Measurements from ENCODE around the gene PARD6A.

DNA sequence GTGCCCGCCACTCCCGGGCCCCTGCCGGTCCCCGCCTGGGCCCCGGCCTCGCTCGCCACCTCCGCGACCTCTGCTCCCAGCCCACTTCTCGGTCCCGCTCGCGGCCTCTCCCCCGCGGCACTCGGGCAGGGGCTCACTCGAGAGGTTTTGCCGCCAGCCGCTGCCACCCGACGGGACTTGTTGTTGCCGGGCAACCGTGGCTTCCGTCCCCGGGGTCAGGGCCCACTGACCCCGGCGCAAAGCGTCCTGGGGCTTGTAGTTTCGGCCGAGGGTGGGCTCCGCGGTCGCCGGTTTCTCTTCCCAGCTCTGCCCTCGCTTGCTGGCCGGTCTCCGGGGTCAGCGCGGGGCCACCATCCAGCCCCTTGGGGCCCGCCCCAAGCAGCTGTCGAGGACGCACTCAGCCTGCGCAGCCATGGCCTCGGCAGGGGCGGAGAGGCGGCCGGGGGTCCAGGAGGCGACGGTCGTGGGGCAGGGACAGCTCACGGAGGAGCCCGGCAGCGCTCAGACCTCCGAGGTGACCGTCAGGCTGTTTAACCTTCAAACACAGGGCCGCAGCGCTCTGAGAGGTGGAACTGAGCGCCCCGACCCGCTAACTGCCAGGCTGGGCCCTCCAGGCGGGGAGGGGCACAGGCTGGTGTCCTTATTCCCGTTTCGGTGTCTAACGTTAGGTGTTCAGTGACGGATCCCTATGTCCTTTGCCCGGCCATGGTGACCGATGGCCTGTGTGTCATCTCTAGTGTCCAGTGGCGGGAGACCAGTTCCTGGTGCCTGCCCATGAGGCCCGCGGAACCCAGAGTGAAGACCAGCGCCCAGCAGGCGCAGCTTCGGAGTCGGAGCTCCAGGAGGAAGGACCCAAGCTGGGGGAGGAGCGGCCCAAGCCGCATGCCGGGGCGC is 6.0 kb downstream of the PARD6A start, which contains the start of the genes C16orf86 and ENKD1:
- TF ChIP-seq ISL1 (CRISPR knock-in tag; IDR thresholded peaks at IDR 0.05) (no peak), ZNF565 (CRISPR knock-in tag; conservative IDR thresholded peaks at IDR 0.05; ENCODE audit: low read depth) (no peak), ZNF70 (CRISPR knock-in tag; IDR thresholded peaks at IDR 0.05) (no peak), ZC3H10 (CRISPR knock-in tag; IDR thresholded peaks at IDR 0.05) (no peak), TOX (CRISPR knock-in tag; IDR thresholded peaks at IDR 0.05; ENCODE audit: borderline replicate concordance) (no peak), ZFP30 (CRISPR knock-in tag; IDR thresholded peaks at IDR 0.05) (no peak), BACH2 (CRISPR knock-in tag; IDR thresholded peaks at IDR 0.05; ENCODE audit: borderline replicate concordance) (no peak), ZFP3 (CRISPR knock-in tag; IDR thresholded peaks at IDR 0.05) (no peak)
- TF ChIP-seq, protein P1, sequence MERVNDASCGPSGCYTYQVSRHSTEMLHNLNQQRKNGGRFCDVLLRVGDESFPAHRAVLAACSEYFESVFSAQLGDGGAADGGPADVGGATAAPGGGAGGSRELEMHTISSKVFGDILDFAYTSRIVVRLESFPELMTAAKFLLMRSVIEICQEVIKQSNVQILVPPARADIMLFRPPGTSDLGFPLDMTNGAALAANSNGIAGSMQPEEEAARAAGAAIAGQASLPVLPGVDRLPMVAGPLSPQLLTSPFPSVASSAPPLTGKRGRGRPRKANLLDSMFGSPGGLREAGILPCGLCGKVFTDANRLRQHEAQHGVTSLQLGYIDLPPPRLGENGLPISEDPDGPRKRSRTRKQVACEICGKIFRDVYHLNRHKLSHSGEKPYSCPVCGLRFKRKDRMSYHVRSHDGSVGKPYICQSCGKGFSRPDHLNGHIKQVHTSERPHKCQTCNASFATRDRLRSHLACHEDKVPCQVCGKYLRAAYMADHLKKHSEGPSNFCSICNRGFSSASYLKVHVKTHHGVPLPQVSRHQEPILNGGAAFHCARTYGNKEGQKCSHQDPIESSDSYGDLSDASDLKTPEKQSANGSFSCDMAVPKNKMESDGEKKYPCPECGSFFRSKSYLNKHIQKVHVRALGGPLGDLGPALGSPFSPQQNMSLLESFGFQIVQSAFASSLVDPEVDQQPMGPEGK (CRISPR knock-in tag; IDR thresholded peaks at IDR 0.05; ENCODE audit: borderline replicate concordance) = no peak

Data from SK-N-SH treated with all-trans-retinoic acid at 6 μM for 48 hours (cell line).